AG09309 (cell line): ENCODE measurements around the gene CPLX1.

Source experiments
- DNase-seq: peaks from one replicate; pipeline ENCODE4 v3.0.0-alpha.2; 2010; ENCODE audit warnings: low read depth
- H3K4me3 ChIP-seq: 2 replicates; pipeline ENCODE4 v1.5.1; 2011; ENCODE audit warnings: mild to moderate bottlenecking, low read depth, low read length, moderate library complexity; ENCODE audit not compliant: control insufficient read depth
- CTCF ChIP-seq: IDR thresholded peaks from 2 replicates; pipeline ENCODE4 v1.5.1; 2011; ENCODE audit warnings: mild to moderate bottlenecking, low read depth, low read length, inconsistent platforms; ENCODE audit not compliant: insufficient read depth, control insufficient read depth; ENCODE audit errors: missing control alignments

Gene CPLX1

GRCh38 chr4:864456-865120 is 38.7 kb upstream of the CPLX1 start:
- no peak overlapping the region for H3K4me3 ChIP-seq
- no peak for DNase-seq
- no peak for TF ChIP-seq CTCF

- no peak for DNase-seq
- TF ChIP-seq CTCF, result no peak
- H3K4me3 ChIP-seq, result no peak overlapping the region
Measured at GRCh38 chr4:860561-860960, 34.6 kb upstream of the CPLX1 start.

- no peak overlapping the region for H3K4me3 ChIP-seq
- no peak for DNase-seq
- TF ChIP-seq CTCF, result no peak
Measured at GRCh38 chr4:859496-859895, 33.6 kb upstream of the CPLX1 start.

GRCh38 chr4:858831-859451 is 33.0 kb upstream of the CPLX1 start:
- H3K4me3 ChIP-seq, result no peak overlapping the region
- DNase-seq, result no peak
- TF ChIP-seq CTCF, result no peak

GRCh38 chr4:858041-858481 is 32.1 kb upstream of the CPLX1 start:
- no peak for TF ChIP-seq CTCF
- no peak overlapping the region for H3K4me3 ChIP-seq
- no peak for DNase-seq

- no peak for DNase-seq
- H3K4me3 ChIP-seq, result no peak overlapping the region
- no peak for TF ChIP-seq CTCF
Measured at GRCh38 chr4:857461-857860, 31.5 kb upstream of the CPLX1 start.
